Skin of body (tissue), 2 donors: ENCODE results near the gene HNMT. TPM values are rescaled to one million over a fixed set of nuclear protein-coding genes. Genes with fewer than 3 reads are reported as not detected.
"Not testable (repeated sequence)": the region's sequence is repeated elsewhere in the genome, so short reads cannot be mapped to it uniquely, and the experiment has no call there.

ENCODE experiments used
- DNase-seq: peaks from one replicate; lab custom pipeline; 2025; lab: John Stamatoyannopoulos, UW
- total RNA-seq: library from RNA; depleted of rRNA; stranded (reverse); fragments of >200 nt; gene quantifications from one replicate; pipeline ENCODE4 v1.2.3, GENCODE V29; 2014

Gene HNMT
- total RNA-seq, 1 donor from 2014 or later = 73.7 TPM

DNA sequence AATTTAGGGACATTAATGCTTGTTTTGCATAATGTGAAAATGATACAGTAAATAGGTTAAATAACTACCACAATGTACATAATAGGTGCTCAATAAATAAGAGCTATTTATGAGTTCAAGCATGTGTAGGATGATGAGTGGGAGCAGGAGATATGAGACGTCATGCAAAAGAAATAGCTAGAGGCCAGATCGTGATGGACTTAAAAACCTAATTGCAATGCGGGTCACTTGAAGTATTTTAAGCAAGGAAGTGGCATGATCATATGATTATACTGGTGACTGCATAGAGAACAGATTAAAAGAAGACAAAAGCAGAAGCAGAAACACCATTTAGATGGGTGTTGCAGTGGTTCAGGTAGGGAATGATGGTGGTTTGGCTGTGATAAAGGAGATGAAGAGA, 78.0 kb downstream of the HNMT start:
- no peak for DNase-seq

DNA sequence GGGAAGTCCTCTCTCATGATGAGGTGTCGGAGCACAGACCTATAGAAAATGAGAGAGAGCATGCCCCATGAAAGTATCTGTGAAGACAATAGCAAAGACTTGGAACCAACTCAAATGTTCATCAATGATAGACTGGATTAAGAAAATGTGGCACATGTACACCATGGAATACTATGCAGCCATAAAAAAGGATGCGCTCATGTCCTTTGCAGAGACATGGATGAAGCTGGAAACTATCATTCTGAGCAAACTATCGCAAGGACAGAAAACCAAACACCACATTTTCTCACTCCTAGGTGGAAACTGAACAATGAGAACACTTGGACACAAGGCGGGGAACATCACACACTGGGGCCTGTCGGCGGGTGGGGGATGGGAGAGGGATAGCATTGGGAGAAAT, 79.3 kb downstream of the HNMT start:
- not testable (repeated sequence) for DNase-seq

DNA sequence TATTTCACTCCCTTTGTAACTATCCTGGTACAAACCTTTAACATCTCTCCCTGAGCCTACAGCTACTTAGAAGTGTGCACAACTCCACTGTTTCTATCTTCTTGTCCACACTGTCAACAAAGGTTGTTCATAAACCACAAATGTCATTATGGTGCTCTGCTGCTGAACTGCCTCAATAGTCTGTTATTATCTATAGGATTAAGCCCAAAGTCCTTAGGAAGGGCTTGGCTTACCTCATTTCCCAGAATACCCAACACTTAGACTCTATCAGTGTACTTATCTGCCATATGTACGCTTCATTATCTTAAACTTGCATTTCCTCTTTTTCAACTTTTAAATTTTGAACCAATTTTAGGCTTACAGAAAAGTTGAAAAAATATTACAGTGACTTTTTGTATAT, 94.2 kb downstream of the HNMT start:
- no peak for DNase-seq

DNA sequence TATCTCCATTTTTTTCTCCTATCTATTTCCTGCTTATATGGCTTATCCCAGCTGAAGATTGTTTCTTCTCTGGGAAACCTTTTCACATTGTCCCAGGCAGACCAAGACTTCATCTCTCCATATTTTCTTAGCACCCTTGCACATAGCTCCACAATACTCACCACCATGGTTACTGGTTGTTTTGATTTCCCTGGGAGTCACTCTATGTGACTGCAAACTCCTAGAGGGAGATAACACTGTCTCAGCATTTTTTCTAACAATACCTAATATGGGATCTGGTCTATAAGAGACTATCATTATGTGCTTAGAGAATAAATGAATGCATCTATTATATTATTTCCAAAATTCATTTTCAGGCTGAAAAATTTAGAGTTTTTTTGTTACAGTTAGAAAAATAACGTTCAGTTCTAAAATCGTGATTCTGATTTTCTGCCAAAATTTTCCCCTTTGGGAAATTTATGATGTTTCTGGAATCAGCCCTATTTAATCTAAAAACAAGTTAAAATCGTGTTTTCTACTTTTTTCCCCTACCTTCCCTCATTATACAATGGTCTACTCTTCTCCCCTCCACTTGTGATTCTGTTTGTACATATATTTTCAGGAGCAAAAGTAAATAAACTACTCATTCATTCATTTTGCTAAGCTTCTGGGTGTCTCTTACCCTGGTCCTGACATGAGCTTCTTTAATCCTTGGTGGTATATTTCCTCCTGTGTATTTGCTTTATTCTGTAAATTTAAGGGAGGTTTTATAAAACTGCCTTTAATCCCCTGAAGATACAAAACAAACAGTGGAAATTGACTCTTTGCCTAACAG, 95.4 kb downstream of the HNMT start:
- no peak for DNase-seq

- DNase-seq = no peak
These were observed 96.0 kb downstream of the HNMT start for GRCh38 chr2:138060301-138060635.

DNA sequence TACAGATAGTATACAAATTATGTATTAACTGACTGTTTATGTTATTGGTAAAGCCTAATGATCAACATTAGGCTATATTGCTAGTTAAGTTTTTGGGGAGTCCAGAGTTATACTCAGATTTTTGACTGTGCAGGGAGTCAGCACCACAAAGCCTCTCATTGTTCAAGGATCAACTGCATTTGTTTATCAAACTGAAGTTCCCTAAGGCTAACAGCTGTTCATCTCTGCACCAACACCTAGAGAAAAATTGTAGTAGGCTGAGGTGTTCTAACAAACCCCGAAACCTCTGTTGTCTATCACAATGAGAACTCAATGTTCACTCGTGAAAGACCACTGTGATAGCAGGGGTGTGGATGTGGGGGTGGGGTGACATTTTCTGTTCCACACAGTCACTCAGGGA, 97.7 kb downstream of the HNMT start:
- DNase-seq = no peak

DNA sequence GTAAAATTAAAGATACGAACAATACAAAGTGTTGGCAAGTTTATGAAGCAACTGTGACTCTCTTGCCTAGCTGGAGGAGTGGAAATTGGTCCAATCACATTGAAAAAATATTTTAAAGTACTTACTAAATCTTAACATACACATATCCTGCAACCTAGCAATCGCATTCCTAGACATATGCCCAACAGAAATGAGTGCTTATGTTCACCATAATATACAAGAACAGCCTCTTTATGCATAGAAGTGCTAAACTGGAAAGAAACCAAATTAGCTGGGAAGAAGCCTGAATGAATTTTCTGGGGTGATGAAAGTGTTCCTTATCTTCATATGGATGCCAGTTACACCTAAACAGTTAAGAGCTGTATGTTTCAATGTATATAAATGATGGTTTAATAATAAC, 98.9 kb downstream of the HNMT start:
- no peak for DNase-seq
